Neural cell (in vitro differentiated cells): ENCODE data around the gene STARD4. TPM values are rescaled to one million over a fixed set of nuclear protein-coding genes. Genes with fewer than 3 reads are reported as not detected.

Experiments
- H2AFZ ChIP-seq: fragments of 200-600, 300-800 bp; sonication (generic), shearing (Covaris generic); 2 replicates; pipeline ENCODE4 v1.6.0; 2014; ENCODE audit warnings: low read depth, mild to moderate bottlenecking, antibody characterized with exemption, low read length, moderate library complexity
- H3F3A ChIP-seq: fragments of 200-600 bp; shearing (Covaris generic); 2 replicates; pipeline ENCODE4 v1.6.1; 2016; ENCODE audit warnings: mild to moderate bottlenecking, moderate library complexity, mixed read lengths, antibody characterized with exemption, low read length; ENCODE audit not compliant: insufficient read depth, poor library complexity, severe bottlenecking
- H3K27ac ChIP-seq: fragments of 200-600, 300-800 bp; sonication (generic), shearing (Covaris generic); 2 replicates; pipeline ENCODE4 v1.5.1; 2014; ENCODE audit warnings: mild to moderate bottlenecking, low read length, moderate library complexity
- H3K27me3 ChIP-seq: fragments of 300-800, 200-600 bp; sonication (generic), shearing (Covaris generic); 2 replicates; pipeline ENCODE4 v1.6.0; 2014; ENCODE audit warnings: mild to moderate bottlenecking, low read depth, low read length, moderate library complexity; ENCODE audit not compliant: insufficient read depth
- H3K36me3 ChIP-seq: fragments of 300-800, 200-600 bp; sonication (generic), shearing (Covaris generic); 2 replicates; pipeline ENCODE4 v1.5.1; 2014; ENCODE audit warnings: mild to moderate bottlenecking, antibody characterized with exemption, low read length, moderate library complexity; ENCODE audit not compliant: insufficient read depth
- H3K4me2 ChIP-seq: fragments of 300-800, 200-600 bp; sonication (generic), shearing (Covaris generic); 2 replicates; pipeline ENCODE4 v1.6.0; 2014; ENCODE audit warnings: mild to moderate bottlenecking, low read length
- H3K4me3 ChIP-seq: fragments of 300-800, 200-600 bp; sonication (generic), shearing (Covaris generic); 2 replicates; pipeline ENCODE4 v1.5.1; 2014; ENCODE audit warnings: mild to moderate bottlenecking, low read length, moderate library complexity
- H3K79me2 ChIP-seq: fragments of 200-600 bp; shearing (Covaris generic); replicated peaks from 2 replicates; pipeline ENCODE4 v1.6.0; 2014; ENCODE audit warnings: mild to moderate bottlenecking, low read length, moderate library complexity; ENCODE audit not compliant: insufficient read depth
- H3K9ac ChIP-seq: fragments of 300-800, 200-600 bp; sonication (generic), shearing (Covaris generic); 2 replicates; pipeline ENCODE4 v1.6.1; 2016; ENCODE audit warnings: mild to moderate bottlenecking, low read length, mixed read lengths
- H3K9me2 ChIP-seq: fragments of 200-600 bp; shearing (Covaris generic); 2 replicates; pipeline ENCODE4 v1.6.1; 2016; ENCODE audit warnings: mild to moderate bottlenecking, low read length, mixed read lengths; ENCODE audit not compliant: insufficient read depth
- H3K9me3 ChIP-seq: fragments of 200-600, 300-800 bp; sonication (generic), shearing (Covaris generic); 2 replicates; pipeline ENCODE4 v1.6.1; 2016; ENCODE audit warnings: mild to moderate bottlenecking, mixed run types, low read length, moderate library complexity, mixed read lengths
- H4K20me1 ChIP-seq: fragments of 200-600 bp; shearing (Covaris generic); 2 replicates; pipeline ENCODE4 v1.6.1; 2016; ENCODE audit warnings: mild to moderate bottlenecking, mixed run types; ENCODE audit not compliant: insufficient read depth
- CTCF ChIP-seq: fragments of 450-650 bp; IDR thresholded peaks from 2 replicates; pipeline ENCODE4 v1.5.1; 2014; ENCODE audit warnings: antibody characterized with exemption, mild to moderate bottlenecking, moderate library complexity; ENCODE audit not compliant: poor library complexity, severe bottlenecking
- EP300 ChIP-seq: fragments of 450-650 bp; conservative IDR thresholded peaks from 2 replicates; pipeline ENCODE4 v1.6.1; 2014; ENCODE audit warnings: antibody characterized with exemption, mild to moderate bottlenecking, moderate library complexity; ENCODE audit not compliant: poor library complexity, severe bottlenecking
- EZH2 ChIP-seq: fragments of 200-600, 300-800 bp; shearing (Covaris generic), sonication (generic); IDR thresholded peaks from 2 replicates; pipeline ENCODE4 v1.6.1; 2014; ENCODE audit warnings: antibody characterized with exemption, low read length, borderline replicate concordance, mild to moderate bottlenecking; ENCODE audit not compliant: insufficient read depth, poor library complexity, severe bottlenecking
- MXI1 ChIP-seq: fragments of 450-650 bp; conservative IDR thresholded peaks from 2 replicates; pipeline ENCODE4 v1.6.1; 2014; ENCODE audit warnings: antibody characterized with exemption, mild to moderate bottlenecking; ENCODE audit not compliant: poor library complexity, severe bottlenecking
- POLR2AphosphoS5 ChIP-seq: IDR thresholded peaks from 2 replicates; pipeline ENCODE4 v1.6.1; 2012
- RAD21 ChIP-seq: fragments of 450-650 bp; conservative IDR thresholded peaks from 2 replicates; pipeline ENCODE4 v1.6.1; 2014; ENCODE audit warnings: antibody characterized with exemption, mild to moderate bottlenecking, moderate library complexity
- REST ChIP-seq: IDR thresholded peaks from 2 replicates; pipeline ENCODE4 v1.6.1; 2012; ENCODE audit warnings: borderline replicate concordance
- SMC3 ChIP-seq: fragments of 450-650 bp; conservative IDR thresholded peaks from 2 replicates; pipeline ENCODE4 v1.6.1; 2014; ENCODE audit warnings: antibody characterized with exemption, mild to moderate bottlenecking, moderate library complexity; ENCODE audit not compliant: poor library complexity
- TAF1 ChIP-seq: IDR thresholded peaks from 2 replicates; pipeline ENCODE4 v1.6.1; 2012; ENCODE audit warnings: low read depth
- polyA plus RNA-seq: library from polyadenylated mRNA; depleted of rRNA; stranded (reverse); fragments of >200 nt; gene quantifications from 2 replicates; pipeline ENCODE4 v1.2.3, GENCODE V29; 2014

The STARD4 gene
- polyA plus RNA-seq, 1 donor from 2014 or later, result 62.6 TPM

DNA sequence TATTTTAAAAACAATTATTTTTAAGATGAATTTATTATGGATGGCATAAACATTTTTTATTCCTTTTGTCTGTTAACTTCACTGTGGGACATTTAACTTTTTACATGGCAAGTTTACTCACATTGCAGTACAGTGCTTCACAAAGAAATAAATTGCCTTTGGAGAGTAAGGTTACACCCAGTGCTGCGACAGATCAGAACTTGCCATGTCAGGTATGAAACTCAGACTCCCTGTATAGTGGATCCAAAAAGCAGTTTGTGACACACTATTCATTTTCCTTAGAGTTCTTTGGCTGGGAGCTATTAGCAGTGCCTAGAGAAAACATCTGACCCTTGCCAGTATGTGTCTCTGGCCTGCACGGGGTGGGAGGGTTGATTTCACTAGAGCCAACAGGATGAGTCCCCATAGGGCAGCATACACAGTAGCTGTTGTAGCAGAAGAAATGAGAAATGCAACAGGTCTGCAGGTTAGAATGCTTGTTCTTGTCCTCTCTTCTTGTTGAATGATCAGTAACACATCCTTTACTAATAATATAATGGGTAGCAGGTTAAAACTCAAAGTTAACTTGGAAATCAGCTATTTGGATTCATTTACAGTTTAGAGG lies 42.9 kb downstream of the STARD4 start:
- H3K27ac ChIP-seq, result no peak overlapping the region
- H3K36me3 ChIP-seq, result no peaks in the 10 kb centered on the region

GRCh38 chr5:111463311-111463710 lies 49.0 kb downstream of the STARD4 start:
- no peaks in the 10 kb centered on the region for H4K20me1 ChIP-seq
- no peak overlapping the region for H2AFZ ChIP-seq
- H3K4me3 ChIP-seq, result no peak overlapping the region
- TF ChIP-seq MXI1, result no peak
- no peak for TF ChIP-seq RAD21
- H3K27ac ChIP-seq, result no peak overlapping the region
- H3K27me3 ChIP-seq, result no peaks in the 10 kb centered on the region
- no peak overlapping the region for H3K4me2 ChIP-seq
- no peak overlapping the region for H3K9ac ChIP-seq
- H3K9me3 ChIP-seq, result no peaks in the 10 kb centered on the region
- H3K9me2 ChIP-seq, result no peaks in the 10 kb centered on the region
- H3K79me2 ChIP-seq, result no peaks in the 10 kb centered on the region
- H3K36me3 ChIP-seq, result no peaks in the 10 kb centered on the region
- H3F3A ChIP-seq, result no peaks in the 10 kb centered on the region

More for the DNA sequence above, 42.9 kb downstream of the STARD4 start:
- H3F3A ChIP-seq, result no peaks in the 10 kb centered on the region
- no peaks in the 10 kb centered on the region for H4K20me1 ChIP-seq
- no peaks in the 10 kb centered on the region for H3K9me2 ChIP-seq
- no peak overlapping the region for H3K4me2 ChIP-seq
- H2AFZ ChIP-seq, result no peak overlapping the region
- H3K27me3 ChIP-seq, result no peaks in the 10 kb centered on the region
- TF ChIP-seq TAF1 (no peak), SMC3 (no peak), EZH2 (no peak), EP300 (no peak), CTCF (no peak), MXI1 (no peak), RAD21 (no peak), REST (no peak), POLR2AphosphoS5 (no peak)
- H3K79me2 ChIP-seq, result no peaks in the 10 kb centered on the region
- H3K9ac ChIP-seq, result no peak overlapping the region
- no peak overlapping the region for H3K4me3 ChIP-seq
- H3K9me3 ChIP-seq, result no peaks in the 10 kb centered on the region

DNA sequence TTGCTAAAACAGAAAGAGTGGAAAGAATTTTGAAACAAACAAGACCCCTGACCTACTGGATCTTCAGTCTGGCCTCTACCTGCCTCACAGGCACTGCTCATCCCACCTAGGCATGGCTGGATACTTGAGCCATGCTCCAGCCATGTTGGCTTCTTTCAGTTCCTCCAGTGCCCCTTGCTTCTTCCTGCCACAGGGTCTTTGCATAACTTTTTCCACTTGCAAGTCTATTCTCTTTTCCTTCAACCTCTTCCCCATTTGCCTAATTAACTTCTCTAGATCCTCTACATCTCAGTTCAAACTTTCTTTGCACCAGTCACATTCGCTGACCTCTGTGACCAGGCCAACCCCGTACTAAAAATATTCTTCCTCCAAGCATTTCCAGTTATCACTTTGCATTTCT lies 50.4 kb downstream of the STARD4 start:
- Histone ChIP-seq H2AFZ (no peak overlapping the region), H4K20me1 (no peaks in the 10 kb centered on the region), H3K36me3 (no peaks in the 10 kb centered on the region), H3K4me3 (no peak overlapping the region), H3K9ac (no peak overlapping the region), H3F3A (no peaks in the 10 kb centered on the region), H3K27ac (no peak overlapping the region), H3K4me2 (no peak overlapping the region), H3K9me3 (no peaks in the 10 kb centered on the region), H3K9me2 (no peaks in the 10 kb centered on the region), H3K79me2 (no peaks in the 10 kb centered on the region), H3K27me3 (no peaks in the 10 kb centered on the region)
- TF ChIP-seq EZH2, result no peak
